SU-DHL-6 (cell line): Measurements from ENCODE around the gene ATIC.

ENCODE experiments used
- CTCF ChIP-seq: fragments of 200-600 bp; sonication (generic); IDR thresholded peaks from one replicate; pipeline ENCODE4 v1.5.1; 2017; ENCODE audit warnings: antibody characterized with exemption, mild to moderate bottlenecking, low read length, moderate library complexity; ENCODE audit not compliant: insufficient read depth, poor library complexity, severe bottlenecking
- EZH2phosphoT487 ChIP-seq: fragments of 200-600 bp; sonication (generic), shearing (Covaris generic); conservative IDR thresholded peaks from 2 replicates; pipeline ENCODE4 v1.6.1; 2018; ENCODE audit warnings: mild to moderate bottlenecking, antibody characterized with exemption, low read length, moderate library complexity, mixed read lengths

DNA sequence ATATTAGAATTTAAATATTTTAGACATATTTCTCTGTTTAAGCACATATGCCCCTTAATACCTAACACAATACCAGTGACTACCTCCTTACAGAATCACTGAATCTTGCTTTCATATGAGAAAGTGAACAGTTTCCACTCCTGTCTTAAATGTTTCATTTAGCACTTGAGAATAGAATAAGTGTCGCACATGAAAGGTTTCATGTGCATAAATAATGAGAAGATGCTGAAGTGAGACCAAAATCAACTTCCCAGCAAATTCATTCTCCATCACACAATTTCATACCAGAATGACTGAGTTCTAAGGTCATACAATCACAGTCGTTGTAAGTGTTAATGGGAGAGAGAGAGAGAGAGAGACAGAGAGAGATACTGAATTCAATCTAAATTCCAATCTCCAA, 51.2 kb downstream of the ATIC start:
- TF ChIP-seq CTCF, result no peak
- TF ChIP-seq EZH2phosphoT487, result no peak
